HTR-8/SVneo (cell line): ENCODE data around the gene LRRC3.

Experiments used
- DNase-seq: peaks from one replicate; pipeline ENCODE4 v3.0.0; 2011; ENCODE audit warnings: low spot score, mixed read lengths; ENCODE audit not compliant: insufficient read length
- FAIRE-seq: peaks from 2 replicates; lab custom pipeline; 2011; peaks lifted over from hg19 to GRCh38; lab: Jason Lieb, UNC

The LRRC3 gene

GRCh38 chr21:44437696-44438431, 17.4 kb upstream of the LRRC3 start:
- no peak for FAIRE-seq
- no peak for DNase-seq

GRCh38 chr21:44438531-44439210, 16.6 kb upstream of the LRRC3 start:
- DNase-seq (no peak), FAIRE-seq (no peak)

- DNase-seq: no peak
These were observed 16.1 kb upstream of the LRRC3 start for GRCh38 chr21:44439211-44439600.

GRCh38 chr21:44440241-44441040, 14.9 kb upstream of the LRRC3 start:
- DNase-seq (no peak), FAIRE-seq (no peak)

More at GRCh38 chr21:44439211-44439600, 16.1 kb upstream of the LRRC3 start:
- no peak for FAIRE-seq

GRCh38 chr21:44441041-44441400, 14.3 kb upstream of the LRRC3 start:
- FAIRE-seq (no peak), DNase-seq (no peak)

DNA sequence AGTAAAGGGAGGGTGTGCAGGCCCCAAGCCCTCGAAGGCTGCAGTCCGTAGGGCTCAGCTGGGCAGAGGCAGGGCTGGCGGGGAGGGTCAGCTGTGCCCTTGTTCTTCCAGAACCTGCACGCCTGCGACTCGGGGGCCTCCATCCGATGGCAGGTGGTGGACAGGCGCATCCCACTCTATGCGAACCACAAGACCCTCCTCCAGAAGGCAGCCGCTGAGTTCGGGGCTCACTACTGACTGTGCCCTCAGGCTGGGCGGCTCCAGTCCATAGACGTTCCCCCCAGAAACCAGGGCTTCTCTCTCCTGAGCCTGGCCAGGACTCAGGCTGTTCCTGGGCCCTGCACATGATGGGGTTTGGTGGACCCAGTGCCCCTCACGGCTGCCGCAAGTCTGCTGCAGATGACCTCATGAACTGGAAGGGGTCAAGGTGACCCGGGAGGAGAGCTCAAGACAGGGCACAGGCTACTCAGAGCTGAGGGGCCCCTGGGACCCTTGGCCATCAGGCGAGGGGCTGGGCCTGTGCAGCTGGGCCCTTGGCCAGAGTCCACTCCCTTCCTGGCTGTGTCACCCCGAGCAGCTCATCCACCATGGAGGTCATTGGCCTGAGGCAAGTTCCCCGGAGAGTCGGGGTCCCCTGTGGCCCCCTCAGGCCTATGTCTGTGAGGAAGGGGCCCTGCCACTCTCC, 13.6 kb upstream of the LRRC3 start:
- DNase-seq: no peak
- FAIRE-seq: no peak

GRCh38 chr21:44442266-44443125, 12.8 kb upstream of the LRRC3 start:
- FAIRE-seq: no peak

GRCh38 chr21:44443291-44443890, 11.9 kb upstream of the LRRC3 start:
- DNase-seq: no peak
- no peak for FAIRE-seq

More at GRCh38 chr21:44442266-44443125, 12.8 kb upstream of the LRRC3 start:
- no peak for DNase-seq

- FAIRE-seq: no peak
- no peak for DNase-seq
These were observed 11.4 kb upstream of the LRRC3 start for GRCh38 chr21:44443891-44444285.

DNA sequence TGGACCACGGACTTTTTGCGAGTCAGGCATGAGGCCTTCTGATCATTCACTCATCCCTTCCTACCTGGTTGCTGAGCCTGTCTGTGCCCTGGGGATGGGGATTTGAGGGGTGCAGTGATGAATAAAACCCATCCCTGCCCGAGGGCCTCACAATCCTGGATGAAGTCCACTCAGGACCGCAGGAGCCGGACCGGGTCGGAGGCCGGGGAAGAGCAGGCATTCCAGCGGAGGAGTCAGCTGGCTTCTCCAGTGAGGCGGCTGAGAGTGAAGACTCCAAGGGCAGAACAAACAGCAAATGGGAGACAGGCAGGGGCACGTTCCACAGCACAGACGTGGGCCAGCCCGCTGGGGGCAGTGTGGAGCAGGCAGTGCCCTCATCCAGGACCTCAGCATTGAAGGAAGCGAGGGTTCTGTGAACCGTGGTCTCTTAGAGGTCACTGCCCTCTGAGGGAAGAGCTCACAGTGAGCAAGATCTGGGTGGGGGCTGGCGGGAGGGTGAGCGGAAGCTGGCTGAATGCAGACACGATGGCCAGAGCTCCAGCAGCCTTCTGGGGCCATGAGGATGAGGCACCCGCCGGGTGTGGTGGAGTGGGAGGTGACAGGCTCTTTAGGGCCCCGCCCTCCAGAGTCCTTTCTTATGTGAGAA, 10.9 kb upstream of the LRRC3 start:
- FAIRE-seq (peak; percentile 48), DNase-seq (no peak)

DNA sequence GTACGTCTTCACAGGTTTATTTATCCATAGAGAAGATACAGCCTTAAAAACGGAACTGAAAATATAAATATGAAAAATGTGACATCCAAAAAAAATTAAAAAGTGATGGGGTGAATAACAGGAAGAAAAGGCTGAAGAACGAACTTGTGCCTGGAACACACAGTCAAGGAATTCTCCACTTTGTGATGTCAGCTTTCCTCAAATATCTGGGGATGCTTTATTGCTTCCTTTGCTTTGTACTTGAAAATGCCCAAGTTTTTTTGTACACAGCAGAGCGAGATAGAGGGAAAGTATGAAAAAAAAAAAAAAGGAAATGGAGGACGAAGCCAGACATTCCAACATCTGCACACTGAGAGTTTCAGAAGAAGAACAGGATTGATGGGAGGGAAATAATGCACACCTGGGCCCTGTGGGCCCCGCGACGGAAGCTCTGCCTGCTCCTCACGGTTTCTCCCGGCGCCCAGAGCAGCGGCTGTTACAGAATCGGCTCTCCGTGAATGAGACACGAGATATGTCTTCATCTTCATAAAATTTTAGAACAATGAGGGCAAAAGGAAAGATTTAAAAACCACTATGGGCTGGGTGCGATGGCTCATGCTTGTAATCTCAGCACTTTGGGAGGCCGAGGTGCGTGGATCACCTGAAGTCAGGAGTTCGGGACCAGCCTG, 10.0 kb upstream of the LRRC3 start:
- no peak for DNase-seq
- no peak for FAIRE-seq

GRCh38 chr21:44448651-44449131, 6.6 kb upstream of the LRRC3 start:
- no peak for DNase-seq
- FAIRE-seq: no peak

GRCh38 chr21:44449473-44450363, 5.6 kb upstream of the LRRC3 start:
- DNase-seq: no peak
- no peak for FAIRE-seq

DNA sequence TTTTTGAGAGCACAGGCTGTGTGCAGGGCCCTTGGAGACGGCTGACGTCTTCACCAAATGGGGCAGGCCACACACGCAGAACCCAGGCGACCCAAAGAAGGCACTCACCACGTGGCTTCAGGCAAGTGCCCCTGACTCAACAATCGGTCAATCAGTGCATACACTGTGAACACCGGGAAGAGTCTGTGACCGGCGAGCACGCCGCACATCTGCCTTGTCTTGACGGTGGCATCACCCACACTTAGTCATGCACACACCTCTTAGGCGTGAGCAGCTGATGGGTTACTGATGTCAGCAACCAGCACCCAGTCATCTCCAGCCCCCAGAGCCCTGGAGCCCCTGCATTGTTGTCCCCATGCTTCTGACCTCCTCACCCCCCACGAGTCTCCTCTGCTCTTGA, 4.9 kb upstream of the LRRC3 start:
- FAIRE-seq (no peak), DNase-seq (no peak)

- DNase-seq: no peak
- FAIRE-seq: no peak
These were observed 4.3 kb upstream of the LRRC3 start for GRCh38 chr21:44450999-44451398.

DNA sequence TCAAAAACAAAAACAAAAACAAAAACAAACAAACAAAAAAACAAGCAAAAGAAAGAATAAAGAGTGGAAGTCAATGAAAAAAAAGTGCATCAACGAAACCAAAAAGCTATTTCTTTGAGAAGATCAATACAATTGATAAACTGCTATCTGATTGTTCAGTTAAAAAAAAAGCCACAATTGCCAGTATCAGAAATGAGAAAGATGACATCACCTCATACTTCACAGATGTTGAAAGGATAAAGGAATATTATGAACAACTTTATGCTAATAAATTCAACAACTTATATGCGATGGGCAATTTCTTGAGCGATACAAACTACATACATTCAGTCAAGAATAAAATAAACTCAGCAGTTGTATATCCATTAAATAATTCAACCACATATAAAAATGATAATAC, 2.2 kb upstream of the LRRC3 start:
- no peak for FAIRE-seq
- no peak for DNase-seq

DNA sequence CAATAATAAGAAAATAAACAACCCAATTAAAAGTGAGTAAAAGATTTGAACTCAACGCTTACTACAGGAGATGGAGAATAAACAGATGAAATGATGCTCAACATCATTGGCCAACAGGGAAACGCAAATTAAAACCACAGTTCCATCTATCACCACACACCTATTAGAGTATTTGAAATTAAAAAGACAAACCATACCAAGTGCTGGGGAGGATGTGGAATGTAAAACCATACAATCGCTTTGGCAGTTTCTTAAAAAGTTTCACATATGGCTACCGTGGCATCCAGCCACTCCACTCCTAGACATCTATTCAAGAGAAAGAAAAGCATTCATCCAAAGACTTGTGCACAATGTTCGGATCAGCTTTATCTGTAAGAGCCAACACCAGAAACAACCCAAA, 1.3 kb upstream of the LRRC3 start:
- DNase-seq (no peak), FAIRE-seq (no peak)
